WTC11 (cell line): ENCODE results near the gene DZANK1. TPM values are rescaled to one million over a fixed set of nuclear protein-coding genes. Genes with fewer than 3 reads are reported as not detected.
A peak's percentile ranks its signal among the peaks of the same experiment; 100 is the strongest.

ENCODE experiments used
- ATF1 ChIP-seq: sonication (generic); formaldehyde crosslinking; IDR thresholded peaks from 2 replicates; pipeline ENCODE4 v1.8.1; 2023; ENCODE audit warnings: mild to moderate bottlenecking, moderate library complexity, missing genetic modification reagents
- FOXK1 ChIP-seq: sonication (generic); formaldehyde crosslinking; IDR thresholded peaks from 2 replicates; pipeline ENCODE4 v1.8.0; 2022; ENCODE audit warnings: mild to moderate bottlenecking, moderate library complexity, missing genetic modification reagents
- HMGA2 ChIP-seq: fragments of 250-450 bp; sonication (Bioruptor Pico); IDR thresholded peaks from 2 replicates; pipeline ENCODE4 v1.4.0; 2021; ENCODE audit warnings: mild to moderate bottlenecking, moderate library complexity
- JUN ChIP-seq: sonication (generic); formaldehyde crosslinking; IDR thresholded peaks from 2 replicates; pipeline ENCODE4 v1.8.0; 2023; ENCODE audit warnings: mild to moderate bottlenecking, missing genetic modification reagents
- KAT7 ChIP-seq: sonication (generic); formaldehyde crosslinking; IDR thresholded peaks from 2 replicates; pipeline ENCODE4 v1.8.1; 2023; ENCODE audit warnings: missing genetic modification reagents, mild to moderate bottlenecking, borderline replicate concordance
- OVOL2 ChIP-seq: fragments of 250-450 bp; sonication (Bioruptor Pico); IDR thresholded peaks from 2 replicates; pipeline ENCODE4 v1.9.0; 2021; ENCODE audit warnings: mild to moderate bottlenecking, borderline replicate concordance
- SP1 ChIP-seq: sonication (generic); formaldehyde crosslinking; conservative IDR thresholded peaks from 2 replicates; pipeline ENCODE4 v1.8.1; 2022; ENCODE audit warnings: missing genetic modification reagents
- TEAD1 ChIP-seq: sonication (generic); formaldehyde crosslinking; IDR thresholded peaks from 2 replicates; pipeline ENCODE4 v1.8.0; 2022; ENCODE audit warnings: mild to moderate bottlenecking, missing genetic modification reagents
- ZNF121 ChIP-seq: sonication (generic); formaldehyde crosslinking; IDR thresholded peaks from 2 replicates; pipeline ENCODE4 v1.8.0; 2023; ENCODE audit warnings: missing genetic modification reagents
- ZNF138 ChIP-seq: sonication (generic); formaldehyde crosslinking; conservative IDR thresholded peaks from 2 replicates; pipeline ENCODE4 v1.8.1; 2022; ENCODE audit warnings: mild to moderate bottlenecking, moderate library complexity, missing genetic modification reagents
- ZNF219 ChIP-seq: sonication (generic); formaldehyde crosslinking; IDR thresholded peaks from 2 replicates; pipeline ENCODE4 v1.8.0; 2023; ENCODE audit warnings: missing genetic modification reagents, mild to moderate bottlenecking, borderline replicate concordance
- ZNF232 ChIP-seq: sonication (generic); formaldehyde crosslinking; IDR thresholded peaks from 2 replicates; pipeline ENCODE4 v1.8.0; 2022; ENCODE audit warnings: mild to moderate bottlenecking, missing genetic modification reagents
- ZNF317 ChIP-seq: sonication (generic); formaldehyde crosslinking; IDR thresholded peaks from 2 replicates; pipeline ENCODE4 v1.8.1; 2023; ENCODE audit warnings: low read depth, mild to moderate bottlenecking, moderate library complexity, missing genetic modification reagents, borderline replicate concordance
- total RNA-seq: library from RNA; stranded (reverse); gene quantifications from 3 replicates; pipeline ENCODE4 v1.2.3, GENCODE V29; 2021
- TF ChIP-seq, protein P1 (sequence below): sonication (generic); formaldehyde crosslinking; IDR thresholded peaks from 2 replicates; pipeline ENCODE4 v1.8.0; 2023; ENCODE audit warnings: missing genetic modification reagents, mild to moderate bottlenecking, borderline replicate concordance
- TF ChIP-seq, protein P2 (sequence below): sonication (generic); formaldehyde crosslinking; IDR thresholded peaks from 2 replicates; pipeline ENCODE4 v1.8.1; 2022; ENCODE audit warnings: mild to moderate bottlenecking, missing genetic modification reagents, moderate library complexity, borderline replicate concordance
- TF ChIP-seq, protein P3 (sequence below): fragments of 250-450 bp; sonication (Bioruptor Pico); IDR thresholded peaks from 2 replicates; pipeline ENCODE4 v1.8.0; 2021; ENCODE audit warnings: mild to moderate bottlenecking
- TF ChIP-seq, protein P4 (sequence below): sonication (generic); formaldehyde crosslinking; IDR thresholded peaks from 2 replicates; pipeline ENCODE4 v1.8.0; 2022; ENCODE audit warnings: mild to moderate bottlenecking, missing genetic modification reagents
- TF ChIP-seq, protein P5 (sequence below): fragments of 250-450 bp; sonication (Bioruptor Pico); IDR thresholded peaks from 2 replicates; pipeline ENCODE4 v1.9.0; 2021; ENCODE audit warnings: mild to moderate bottlenecking
- TF ChIP-seq, protein P6 (sequence below): sonication (generic); formaldehyde crosslinking; IDR thresholded peaks from 2 replicates; pipeline ENCODE4 v1.8.1; 2023; ENCODE audit warnings: mild to moderate bottlenecking, missing genetic modification reagents
- TF ChIP-seq, protein P7 (sequence below): sonication (generic); formaldehyde crosslinking; IDR thresholded peaks from 2 replicates; pipeline ENCODE4 v1.8.1; 2022; ENCODE audit warnings: mild to moderate bottlenecking, moderate library complexity, missing genetic modification reagents
- TF ChIP-seq, protein P8 (sequence below): fragments of 250-450 bp; sonication (Bioruptor Pico); conservative IDR thresholded peaks from 2 replicates; pipeline ENCODE4 v1.9.0; 2021; ENCODE audit warnings: mild to moderate bottlenecking

DZANK1 gene
- total RNA-seq, 1 experiment from 2014 or later, result 6.1 TPM

DNA sequence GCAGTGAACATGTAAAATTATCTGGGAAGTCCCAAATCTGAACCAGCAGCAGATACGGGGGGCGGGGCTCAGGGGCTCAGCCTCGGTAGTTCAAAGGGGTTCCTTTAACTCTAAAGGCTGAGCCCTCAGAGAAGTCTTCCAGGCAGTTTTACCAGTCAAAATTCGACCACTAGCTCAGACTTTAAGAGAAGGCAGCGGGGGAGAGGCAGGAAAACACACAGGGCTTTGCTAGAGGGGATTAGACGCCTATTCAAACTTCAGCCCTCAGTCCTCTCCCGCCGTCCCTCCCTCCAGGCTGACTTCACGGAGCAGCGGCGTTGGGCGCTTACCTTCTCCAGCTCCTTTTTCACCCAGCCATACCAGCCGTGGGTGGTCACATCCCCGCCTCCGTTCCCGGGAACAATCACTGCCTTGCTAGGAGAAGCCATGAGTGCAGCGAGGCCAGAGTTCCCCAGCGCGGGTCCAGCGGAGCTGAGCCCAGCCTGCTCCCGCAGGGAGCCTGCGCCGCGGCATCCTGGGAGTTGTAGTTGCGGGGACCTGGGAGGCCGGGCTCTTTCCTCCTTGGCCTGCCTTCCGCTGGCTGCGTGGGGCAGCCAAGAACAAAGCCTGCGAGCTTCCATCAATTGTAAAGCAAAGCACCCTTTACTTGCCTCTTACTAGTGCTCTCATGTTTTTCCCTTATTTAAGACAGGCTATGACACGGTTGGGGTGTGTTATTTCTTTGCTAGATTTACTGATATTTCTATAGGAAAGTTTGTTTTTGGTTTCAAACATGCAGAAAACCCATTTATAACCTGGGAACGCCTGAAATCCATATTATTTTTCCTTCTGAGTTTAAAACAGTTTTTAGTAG lies 30.1 kb upstream of the DZANK1 start, which contains the start of gene RBBP9 (continued):
- TF ChIP-seq, protein P1, sequence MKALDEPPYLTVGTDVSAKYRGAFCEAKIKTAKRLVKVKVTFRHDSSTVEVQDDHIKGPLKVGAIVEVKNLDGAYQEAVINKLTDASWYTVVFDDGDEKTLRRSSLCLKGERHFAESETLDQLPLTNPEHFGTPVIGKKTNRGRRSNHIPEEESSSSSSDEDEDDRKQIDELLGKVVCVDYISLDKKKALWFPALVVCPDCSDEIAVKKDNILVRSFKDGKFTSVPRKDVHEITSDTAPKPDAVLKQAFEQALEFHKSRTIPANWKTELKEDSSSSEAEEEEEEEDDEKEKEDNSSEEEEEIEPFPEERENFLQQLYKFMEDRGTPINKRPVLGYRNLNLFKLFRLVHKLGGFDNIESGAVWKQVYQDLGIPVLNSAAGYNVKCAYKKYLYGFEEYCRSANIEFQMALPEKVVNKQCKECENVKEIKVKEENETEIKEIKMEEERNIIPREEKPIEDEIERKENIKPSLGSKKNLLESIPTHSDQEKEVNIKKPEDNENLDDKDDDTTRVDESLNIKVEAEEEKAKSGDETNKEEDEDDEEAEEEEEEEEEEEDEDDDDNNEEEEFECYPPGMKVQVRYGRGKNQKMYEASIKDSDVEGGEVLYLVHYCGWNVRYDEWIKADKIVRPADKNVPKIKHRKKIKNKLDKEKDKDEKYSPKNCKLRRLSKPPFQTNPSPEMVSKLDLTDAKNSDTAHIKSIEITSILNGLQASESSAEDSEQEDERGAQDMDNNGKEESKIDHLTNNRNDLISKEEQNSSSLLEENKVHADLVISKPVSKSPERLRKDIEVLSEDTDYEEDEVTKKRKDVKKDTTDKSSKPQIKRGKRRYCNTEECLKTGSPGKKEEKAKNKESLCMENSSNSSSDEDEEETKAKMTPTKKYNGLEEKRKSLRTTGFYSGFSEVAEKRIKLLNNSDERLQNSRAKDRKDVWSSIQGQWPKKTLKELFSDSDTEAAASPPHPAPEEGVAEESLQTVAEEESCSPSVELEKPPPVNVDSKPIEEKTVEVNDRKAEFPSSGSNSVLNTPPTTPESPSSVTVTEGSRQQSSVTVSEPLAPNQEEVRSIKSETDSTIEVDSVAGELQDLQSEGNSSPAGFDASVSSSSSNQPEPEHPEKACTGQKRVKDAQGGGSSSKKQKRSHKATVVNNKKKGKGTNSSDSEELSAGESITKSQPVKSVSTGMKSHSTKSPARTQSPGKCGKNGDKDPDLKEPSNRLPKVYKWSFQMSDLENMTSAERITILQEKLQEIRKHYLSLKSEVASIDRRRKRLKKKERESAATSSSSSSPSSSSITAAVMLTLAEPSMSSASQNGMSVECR (CRISPR knock-in tag), result peak; percentile 45; the same call in 1 of the 2 replicates
- no peak for TF ChIP-seq HMGA2 (CRISPR knock-in tag)
- peak; percentile 58; the same call in 1 of the 2 replicates for TF ChIP-seq SP1 (CRISPR knock-in tag)
- no peak for TF ChIP-seq ZNF219 (CRISPR knock-in tag)
- TF ChIP-seq, protein P2, sequence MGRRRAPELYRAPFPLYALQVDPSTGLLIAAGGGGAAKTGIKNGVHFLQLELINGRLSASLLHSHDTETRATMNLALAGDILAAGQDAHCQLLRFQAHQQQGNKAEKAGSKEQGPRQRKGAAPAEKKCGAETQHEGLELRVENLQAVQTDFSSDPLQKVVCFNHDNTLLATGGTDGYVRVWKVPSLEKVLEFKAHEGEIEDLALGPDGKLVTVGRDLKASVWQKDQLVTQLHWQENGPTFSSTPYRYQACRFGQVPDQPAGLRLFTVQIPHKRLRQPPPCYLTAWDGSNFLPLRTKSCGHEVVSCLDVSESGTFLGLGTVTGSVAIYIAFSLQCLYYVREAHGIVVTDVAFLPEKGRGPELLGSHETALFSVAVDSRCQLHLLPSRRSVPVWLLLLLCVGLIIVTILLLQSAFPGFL, result no peak
- TF ChIP-seq, protein P3, sequence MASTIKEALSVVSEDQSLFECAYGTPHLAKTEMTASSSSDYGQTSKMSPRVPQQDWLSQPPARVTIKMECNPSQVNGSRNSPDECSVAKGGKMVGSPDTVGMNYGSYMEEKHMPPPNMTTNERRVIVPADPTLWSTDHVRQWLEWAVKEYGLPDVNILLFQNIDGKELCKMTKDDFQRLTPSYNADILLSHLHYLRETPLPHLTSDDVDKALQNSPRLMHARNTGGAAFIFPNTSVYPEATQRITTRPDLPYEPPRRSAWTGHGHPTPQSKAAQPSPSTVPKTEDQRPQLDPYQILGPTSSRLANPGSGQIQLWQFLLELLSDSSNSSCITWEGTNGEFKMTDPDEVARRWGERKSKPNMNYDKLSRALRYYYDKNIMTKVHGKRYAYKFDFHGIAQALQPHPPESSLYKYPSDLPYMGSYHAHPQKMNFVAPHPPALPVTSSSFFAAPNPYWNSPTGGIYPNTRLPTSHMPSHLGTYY (CRISPR knock-in tag), result no peak
- TF ChIP-seq ZNF232, result no peak
- peak; percentile 39; the same call in 1 of the 2 replicates for TF ChIP-seq FOXK1 (CRISPR knock-in tag)
- TF ChIP-seq JUN (CRISPR knock-in tag), result no peak
- TF ChIP-seq, protein P4, sequence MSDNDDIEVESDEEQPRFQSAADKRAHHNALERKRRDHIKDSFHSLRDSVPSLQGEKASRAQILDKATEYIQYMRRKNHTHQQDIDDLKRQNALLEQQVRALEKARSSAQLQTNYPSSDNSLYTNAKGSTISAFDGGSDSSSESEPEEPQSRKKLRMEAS (CRISPR knock-in tag), result 0 out of 2 replicates have a peak, but pooled peaks have one; percentile 22
- TF ChIP-seq, protein P5, sequence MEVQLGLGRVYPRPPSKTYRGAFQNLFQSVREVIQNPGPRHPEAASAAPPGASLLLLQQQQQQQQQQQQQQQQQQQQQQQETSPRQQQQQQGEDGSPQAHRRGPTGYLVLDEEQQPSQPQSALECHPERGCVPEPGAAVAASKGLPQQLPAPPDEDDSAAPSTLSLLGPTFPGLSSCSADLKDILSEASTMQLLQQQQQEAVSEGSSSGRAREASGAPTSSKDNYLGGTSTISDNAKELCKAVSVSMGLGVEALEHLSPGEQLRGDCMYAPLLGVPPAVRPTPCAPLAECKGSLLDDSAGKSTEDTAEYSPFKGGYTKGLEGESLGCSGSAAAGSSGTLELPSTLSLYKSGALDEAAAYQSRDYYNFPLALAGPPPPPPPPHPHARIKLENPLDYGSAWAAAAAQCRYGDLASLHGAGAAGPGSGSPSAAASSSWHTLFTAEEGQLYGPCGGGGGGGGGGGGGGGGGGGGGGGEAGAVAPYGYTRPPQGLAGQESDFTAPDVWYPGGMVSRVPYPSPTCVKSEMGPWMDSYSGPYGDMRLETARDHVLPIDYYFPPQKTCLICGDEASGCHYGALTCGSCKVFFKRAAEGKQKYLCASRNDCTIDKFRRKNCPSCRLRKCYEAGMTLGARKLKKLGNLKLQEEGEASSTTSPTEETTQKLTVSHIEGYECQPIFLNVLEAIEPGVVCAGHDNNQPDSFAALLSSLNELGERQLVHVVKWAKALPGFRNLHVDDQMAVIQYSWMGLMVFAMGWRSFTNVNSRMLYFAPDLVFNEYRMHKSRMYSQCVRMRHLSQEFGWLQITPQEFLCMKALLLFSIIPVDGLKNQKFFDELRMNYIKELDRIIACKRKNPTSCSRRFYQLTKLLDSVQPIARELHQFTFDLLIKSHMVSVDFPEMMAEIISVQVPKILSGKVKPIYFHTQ (CRISPR knock-in tag), result no peak
- TF ChIP-seq, protein P6, sequence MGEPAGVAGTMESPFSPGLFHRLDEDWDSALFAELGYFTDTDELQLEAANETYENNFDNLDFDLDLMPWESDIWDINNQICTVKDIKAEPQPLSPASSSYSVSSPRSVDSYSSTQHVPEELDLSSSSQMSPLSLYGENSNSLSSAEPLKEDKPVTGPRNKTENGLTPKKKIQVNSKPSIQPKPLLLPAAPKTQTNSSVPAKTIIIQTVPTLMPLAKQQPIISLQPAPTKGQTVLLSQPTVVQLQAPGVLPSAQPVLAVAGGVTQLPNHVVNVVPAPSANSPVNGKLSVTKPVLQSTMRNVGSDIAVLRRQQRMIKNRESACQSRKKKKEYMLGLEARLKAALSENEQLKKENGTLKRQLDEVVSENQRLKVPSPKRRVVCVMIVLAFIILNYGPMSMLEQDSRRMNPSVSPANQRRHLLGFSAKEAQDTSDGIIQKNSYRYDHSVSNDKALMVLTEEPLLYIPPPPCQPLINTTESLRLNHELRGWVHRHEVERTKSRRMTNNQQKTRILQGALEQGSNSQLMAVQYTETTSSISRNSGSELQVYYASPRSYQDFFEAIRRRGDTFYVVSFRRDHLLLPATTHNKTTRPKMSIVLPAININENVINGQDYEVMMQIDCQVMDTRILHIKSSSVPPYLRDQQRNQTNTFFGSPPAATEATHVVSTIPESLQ (CRISPR knock-in tag), result no peak
- no peak for TF ChIP-seq ATF1 (CRISPR knock-in tag)
- TF ChIP-seq, protein P7, sequence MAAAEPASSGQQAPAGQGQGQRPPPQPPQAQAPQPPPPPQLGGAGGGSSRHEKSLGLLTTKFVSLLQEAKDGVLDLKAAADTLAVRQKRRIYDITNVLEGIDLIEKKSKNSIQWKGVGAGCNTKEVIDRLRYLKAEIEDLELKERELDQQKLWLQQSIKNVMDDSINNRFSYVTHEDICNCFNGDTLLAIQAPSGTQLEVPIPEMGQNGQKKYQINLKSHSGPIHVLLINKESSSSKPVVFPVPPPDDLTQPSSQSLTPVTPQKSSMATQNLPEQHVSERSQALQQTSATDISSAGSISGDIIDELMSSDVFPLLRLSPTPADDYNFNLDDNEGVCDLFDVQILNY (CRISPR knock-in tag), result 0 out of 2 replicates have a peak, but pooled peaks have one; percentile 80
- no peak for TF ChIP-seq ZNF138 (CRISPR knock-in tag)
- no peak for TF ChIP-seq OVOL2
- TF ChIP-seq, protein P8, sequence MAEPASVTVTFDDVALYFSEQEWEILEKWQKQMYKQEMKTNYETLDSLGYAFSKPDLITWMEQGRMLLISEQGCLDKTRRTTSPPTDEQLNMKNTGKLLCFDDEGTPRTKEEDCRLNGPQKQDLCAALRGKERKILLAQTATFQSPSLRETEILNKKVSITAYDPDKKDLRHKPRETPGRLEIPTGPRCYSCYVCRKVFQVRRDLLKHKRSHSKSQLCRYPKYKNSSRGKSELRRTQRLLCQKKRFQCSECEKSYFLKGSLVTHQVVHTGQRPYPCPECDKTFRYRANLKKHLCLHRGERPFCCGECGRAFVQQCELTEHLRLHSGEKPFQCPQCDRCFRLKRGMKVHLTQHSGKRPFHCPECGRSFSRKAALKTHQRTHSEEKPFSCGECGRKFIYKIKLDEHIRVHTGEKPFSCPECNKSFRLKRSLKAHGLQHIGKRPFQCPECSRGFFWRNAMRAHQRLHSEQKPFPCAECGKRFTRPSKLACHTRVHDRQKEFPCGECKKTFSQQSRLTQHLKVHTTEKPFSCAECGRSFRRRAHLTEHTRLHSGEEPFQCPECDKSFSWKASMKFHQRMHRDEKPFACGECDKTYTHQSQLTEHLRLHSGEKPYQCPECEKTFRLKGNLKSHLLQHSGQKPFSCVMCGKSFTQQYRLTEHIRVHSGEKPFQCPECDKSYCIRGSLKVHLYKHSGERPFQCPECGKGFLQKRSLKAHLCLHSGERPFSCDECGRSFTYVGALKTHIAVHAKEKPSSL, result no peak
- TF ChIP-seq ZNF317, result no peak
- TF ChIP-seq ZNF121, result no peak
- no peak for TF ChIP-seq TEAD1
- 0 out of 2 replicates have a peak, but pooled peaks have one; percentile 63 for TF ChIP-seq KAT7
